Activated T-helper 1 cell treated with anti-CD3 and anti-CD28 coated beads, Interleukin-2, amount 50 U/mL, for 16 hours (primary cell): ENCODE measurements around the gene GJB6.

ENCODE experiments used
- DNase-seq, 2 donors: peaks; one replicate each; pipeline ENCODE4 v3.0.0-alpha.2; 2020; ENCODE audit warnings: low read depth in 1 of 2, low spot score in 1 of 2

Gene GJB6

GRCh38 chr13:20188667-20189553 lies 43.2 kb downstream of the GJB6 start:
- DNase-seq = no peak

GRCh38 chr13:20186771-20187170 lies 45.3 kb downstream of the GJB6 start:
- DNase-seq = no peak

- no peak for DNase-seq
Observed at GRCh38 chr13:20185366-20186056, 46.6 kb downstream of the GJB6 start.

GRCh38 chr13:20182231-20182846 lies 49.8 kb downstream of the GJB6 start:
- DNase-seq = no peak

- no peak for DNase-seq
Observed at GRCh38 chr13:20181188-20181587, 50.9 kb downstream of the GJB6 start.

GRCh38 chr13:20178156-20178555 lies 54.0 kb downstream of the GJB6 start:
- DNase-seq = no peak

- DNase-seq = no peak
Observed at GRCh38 chr13:20177049-20177831, 54.9 kb downstream of the GJB6 start.

- DNase-seq = no peak
Observed at GRCh38 chr13:20175907-20176652, 56.0 kb downstream of the GJB6 start.

- no peak for DNase-seq
Observed at GRCh38 chr13:20175406-20175794, 56.7 kb downstream of the GJB6 start.

GRCh38 chr13:20174656-20175405 lies 57.3 kb downstream of the GJB6 start:
- peak in 1 of 2 donors; percentile 56 for DNase-seq

GRCh38 chr13:20173116-20173746 lies 58.9 kb downstream of the GJB6 start:
- DNase-seq = no peak
